BJ (cell line): Measurements from ENCODE around the gene NFIA. TPM values are rescaled to one million over a fixed set of nuclear protein-coding genes. Genes with fewer than 3 reads are reported as not detected.

ENCODE experiments used
- CTCF ChIA-PET: fragments of 350-600 bp; formaldehyde crosslinking; extraction: SDS; loops from one replicate; lab custom pipeline; 2021; ENCODE audit warnings: antibody characterized with exemption, inconsistent platforms; lab: Yijun Ruan, JAX
- POLR2A ChIA-PET: fragments of 300-600 bp; sonication (Branson Sonifier 250); formaldehyde crosslinking; extraction: SDS; loops from one replicate; lab custom pipeline; 2021; ENCODE audit warnings: antibody characterized with exemption; lab: Charles Lee
- DNase-seq: peaks from one replicate; pipeline ENCODE4 v3.0.0-alpha.2; 2011; ENCODE audit warnings: low read depth
- H3K27me3 ChIP-seq: 2 replicates; pipeline ENCODE4 v1.6.0; 2011; ENCODE audit warnings: low read length; ENCODE audit not compliant: control insufficient read depth, insufficient read depth
- H3K36me3 ChIP-seq: 2 replicates; pipeline ENCODE4 v1.5.1; 2011; ENCODE audit warnings: low read length; ENCODE audit not compliant: control insufficient read depth, insufficient read depth
- H3K4me3 ChIP-seq: 2 replicates; pipeline ENCODE4 v1.5.1; 2011; ENCODE audit warnings: low read depth, mild to moderate bottlenecking, control low read depth, low read length
- CTCF ChIP-seq: IDR thresholded peaks from 2 replicates; pipeline ENCODE4 v1.5.1; 2011; ENCODE audit warnings: low read depth, mild to moderate bottlenecking, control low read depth, inconsistent platforms, low read length, moderate library complexity; ENCODE audit not compliant: insufficient read depth
- polyA plus RNA-seq: library from polyadenylated mRNA; depleted of rRNA; stranded (reverse); fragments of >200 nt; gene quantifications from 2 replicates; pipeline ENCODE4 v1.2.3, GENCODE V29; 2011

NFIA gene
- polyA plus RNA-seq, 1 experiment: 4.5 TPM

- TF ChIP-seq CTCF: no peak
- no peak for DNase-seq
- Histone ChIP-seq H3K4me3 (no peak overlapping the region), H3K27me3 (no peaks in the 10 kb centered on the region), H3K36me3 (no peaks in the 10 kb centered on the region)
- ChIA-PET CTCF (interaction anchor here (1.5 kb wide), 1 partner anchor 22 kb away, joined by 3 read pairs; no protein-coding TSS in a partner anchor), POLR2A (interaction anchor here (1.5 kb wide), 1 partner anchor 13 kb away, joined by 4 read pairs; no protein-coding TSS in a partner anchor)
These were observed 61.6 kb downstream of the NFIA start for GRCh38 chr1:61143821-61144424.

- Histone ChIP-seq H3K36me3 (no peaks in the 10 kb centered on the region), H3K27me3 (no peaks in the 10 kb centered on the region), H3K4me3 (no peak overlapping the region)
- no peak for DNase-seq
- no peak for TF ChIP-seq CTCF
- ChIA-PET CTCF (interaction anchor here (1.2 kb wide), 1 partner anchor 15 kb away, joined by 3 read pairs; no protein-coding TSS in a partner anchor), POLR2A (no interaction called here)
These were observed 66.9 kb downstream of the NFIA start for GRCh38 chr1:61149010-61149860.

DNA sequence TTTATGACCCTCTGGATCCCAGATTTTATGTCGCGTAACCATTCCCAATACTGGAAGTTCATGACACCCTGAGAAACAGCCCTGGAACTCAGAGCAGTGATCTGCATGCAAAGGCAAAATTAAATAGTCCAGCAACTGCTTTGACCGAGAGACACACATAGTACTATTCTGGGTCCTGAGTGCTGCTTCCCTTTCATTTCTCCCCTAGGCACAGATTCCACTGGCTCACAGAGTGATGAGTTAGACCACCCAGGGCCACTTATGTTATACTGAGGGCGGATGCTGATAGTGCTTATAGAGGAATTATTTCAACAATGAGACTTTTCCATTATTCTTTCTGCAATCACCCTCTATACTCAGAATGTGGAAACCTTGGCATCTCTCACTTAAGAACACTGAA is 69.2 kb downstream of the NFIA start:
- Histone ChIP-seq H3K36me3 (no peaks in the 10 kb centered on the region), H3K4me3 (no peak overlapping the region), H3K27me3 (no peaks in the 10 kb centered on the region)
- ChIA-PET CTCF (no interaction called here), POLR2A (no interaction called here)
- no peak for TF ChIP-seq CTCF
- DNase-seq: no peak

GRCh38 chr1:61152066-61152465 is 69.7 kb downstream of the NFIA start:
- no peak for TF ChIP-seq CTCF
- Histone ChIP-seq H3K27me3 (no peaks in the 10 kb centered on the region), H3K36me3 (no peaks in the 10 kb centered on the region), H3K4me3 (no peak overlapping the region)
- ChIA-PET POLR2A (no interaction called here), CTCF (no interaction called here)
- DNase-seq: no peak

- ChIA-PET CTCF (no interaction called here), POLR2A (no interaction called here)
- no peaks in the 10 kb centered on the region for H3K36me3 ChIP-seq
- TF ChIP-seq CTCF: no peak
- H3K4me3 ChIP-seq: no peak overlapping the region
- no peak for DNase-seq
- H3K27me3 ChIP-seq: no peaks in the 10 kb centered on the region
These were observed 70.2 kb downstream of the NFIA start for GRCh38 chr1:61152469-61153105.
